GM12801 (cell line): ENCODE data around the gene DYSF.

Source experiments
- TF ChIP-seq, protein P1 (sequence below): IDR thresholded peaks from one replicate; pipeline ENCODE4 v1.5.1; 2011; ENCODE audit warnings: control low read depth; ENCODE audit not compliant: insufficient read length; ENCODE audit errors: extremely low read depth

The DYSF gene

GRCh38 chr2:71700041-71700657 lies 246.8 kb downstream of the DYSF start:
- TF ChIP-seq, protein P1, sequence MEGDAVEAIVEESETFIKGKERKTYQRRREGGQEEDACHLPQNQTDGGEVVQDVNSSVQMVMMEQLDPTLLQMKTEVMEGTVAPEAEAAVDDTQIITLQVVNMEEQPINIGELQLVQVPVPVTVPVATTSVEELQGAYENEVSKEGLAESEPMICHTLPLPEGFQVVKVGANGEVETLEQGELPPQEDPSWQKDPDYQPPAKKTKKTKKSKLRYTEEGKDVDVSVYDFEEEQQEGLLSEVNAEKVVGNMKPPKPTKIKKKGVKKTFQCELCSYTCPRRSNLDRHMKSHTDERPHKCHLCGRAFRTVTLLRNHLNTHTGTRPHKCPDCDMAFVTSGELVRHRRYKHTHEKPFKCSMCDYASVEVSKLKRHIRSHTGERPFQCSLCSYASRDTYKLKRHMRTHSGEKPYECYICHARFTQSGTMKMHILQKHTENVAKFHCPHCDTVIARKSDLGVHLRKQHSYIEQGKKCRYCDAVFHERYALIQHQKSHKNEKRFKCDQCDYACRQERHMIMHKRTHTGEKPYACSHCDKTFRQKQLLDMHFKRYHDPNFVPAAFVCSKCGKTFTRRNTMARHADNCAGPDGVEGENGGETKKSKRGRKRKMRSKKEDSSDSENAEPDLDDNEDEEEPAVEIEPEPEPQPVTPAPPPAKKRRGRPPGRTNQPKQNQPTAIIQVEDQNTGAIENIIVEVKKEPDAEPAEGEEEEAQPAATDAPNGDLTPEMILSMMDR = no peak

GRCh38 chr2:71700658-71701397 lies 247.5 kb downstream of the DYSF start:
- TF ChIP-seq, protein P1 = no peak

GRCh38 chr2:71702071-71702970 lies 249.0 kb downstream of the DYSF start:
- TF ChIP-seq, protein P1 = no peak

- TF ChIP-seq, protein P1 = no peak
Observed at GRCh38 chr2:71702971-71703898, 249.9 kb downstream of the DYSF start.

- TF ChIP-seq, protein P1 = no peak
Observed at GRCh38 chr2:71704131-71704561, 250.8 kb downstream of the DYSF start.

DNA sequence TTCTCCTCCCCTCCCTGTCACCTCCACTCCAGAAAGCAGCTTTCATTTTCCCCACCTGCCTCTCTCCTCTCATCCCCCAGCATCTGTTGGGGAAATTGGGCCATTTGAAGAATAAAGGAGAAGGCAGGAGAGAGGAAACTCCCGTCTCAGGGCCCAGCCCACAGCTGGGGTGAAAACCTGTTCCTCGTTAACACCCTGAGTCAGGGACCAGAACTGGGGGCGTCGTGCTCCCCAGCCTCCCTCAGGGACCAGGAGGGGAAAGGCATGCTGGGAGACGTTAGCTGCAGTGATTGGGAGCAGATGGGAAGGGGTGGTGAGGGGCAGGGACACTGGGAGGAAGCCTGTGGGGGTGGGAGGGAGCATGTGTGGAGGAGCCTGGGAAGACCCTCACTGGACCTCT lies 251.3 kb downstream of the DYSF start:
- TF ChIP-seq, protein P1 = no peak
